ENCODE measurements around the gene SATB2. TPM values are rescaled to one million over a fixed set of nuclear protein-coding genes. Genes with fewer than 3 reads are reported as not detected.

Gene SATB2
- total RNA-seq, 1 donor from 2014 or later, result 5.0 TPM

DNA sequence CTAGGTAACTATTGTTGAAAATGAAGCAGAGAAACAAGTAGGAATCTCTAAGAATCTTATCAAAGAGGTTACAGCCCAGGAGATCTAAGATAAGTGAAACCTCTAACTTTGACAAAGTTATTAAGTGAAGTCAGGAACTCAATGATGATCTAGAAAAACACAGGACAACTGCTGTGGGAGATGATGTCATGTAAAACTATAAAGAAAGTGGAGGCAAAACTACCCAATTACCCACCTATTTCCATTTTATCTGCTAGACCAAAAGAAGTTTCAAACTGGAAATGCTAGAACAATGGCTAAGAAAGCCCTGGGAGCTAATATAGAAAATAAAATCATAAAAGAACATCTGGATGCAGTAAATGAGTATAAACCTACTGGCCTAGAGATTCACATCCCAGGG lies 50.3 kb downstream of the SATB2 start:
- no peak for TF ChIP-seq CTCF (IDR thresholded peaks at IDR 0.05)

DNA sequence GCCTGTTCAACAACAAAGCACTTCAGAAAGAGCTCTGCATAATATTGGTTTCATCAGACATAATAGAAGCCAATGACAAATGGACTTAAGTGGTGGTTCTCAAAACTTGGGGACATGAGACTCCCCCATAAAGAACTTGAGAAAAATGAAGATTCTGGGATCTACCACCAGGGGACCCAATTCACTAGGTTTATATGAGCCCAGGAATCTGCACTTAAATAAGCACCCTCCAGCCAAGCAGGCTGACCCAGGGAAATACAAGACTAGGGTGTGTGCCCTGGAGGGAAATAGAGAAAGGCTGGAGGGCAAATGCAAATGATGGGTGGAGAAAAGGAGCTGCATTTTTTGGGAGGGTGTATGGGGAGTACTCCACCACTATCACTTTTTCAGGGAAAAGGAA lies 52.5 kb downstream of the SATB2 start:
- H3K27me3 ChIP-seq (ENCODE audit: low read depth), result no peaks in the 10 kb centered on the region
- H3K9me3 ChIP-seq, result no peaks in the 10 kb centered on the region
- no peaks in the 10 kb centered on the region for H3K4me1 ChIP-seq
- TF ChIP-seq CTCF (IDR thresholded peaks at IDR 0.05), result no peak
- intact Hi-C loops (cut with DNase I), result no loop called here
- no peaks in the 10 kb centered on the region for H3K36me3 ChIP-seq
- no peak for ATAC-seq
- no peak for DNase-seq
- no peak overlapping the region for H3K4me3 ChIP-seq
- H3K27ac ChIP-seq, result no peak overlapping the region

More for the DNA sequence above, 50.3 kb downstream of the SATB2 start:
- Histone ChIP-seq H3K27ac (no peak overlapping the region), H3K9me3 (no peaks in the 10 kb centered on the region), H3K36me3 (no peaks in the 10 kb centered on the region), H3K27me3 (ENCODE audit: low read depth) (no peaks in the 10 kb centered on the region), H3K4me3 (no peak overlapping the region), H3K4me1 (no peaks in the 10 kb centered on the region)
- intact Hi-C loops (cut with DNase I), result no loop called here
- no peak for ATAC-seq
- no peak for DNase-seq

DNA sequence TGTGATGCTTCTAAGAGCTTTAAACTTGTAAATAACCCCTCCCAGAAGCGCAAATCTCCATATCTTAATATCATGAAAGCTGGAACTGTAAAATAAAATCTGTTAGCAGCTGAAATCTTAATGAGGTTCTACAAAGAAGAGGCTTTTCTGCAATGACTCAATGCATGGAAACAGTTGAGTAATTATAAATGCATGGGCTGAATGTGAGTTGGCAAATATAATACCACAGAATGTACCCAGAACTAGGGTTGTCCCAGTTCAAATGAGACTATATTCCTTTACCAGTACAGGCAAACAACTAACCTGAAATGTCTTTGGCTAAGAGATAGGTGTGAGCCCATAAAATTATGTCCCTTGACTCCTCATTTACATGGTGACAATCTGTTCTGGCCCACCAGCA lies 52.9 kb downstream of the SATB2 start:
- intact Hi-C loops (cut with DNase I), result no loop called here
- DNase-seq (no peak), ATAC-seq (no peak)
- Histone ChIP-seq H3K4me1 (no peaks in the 10 kb centered on the region), H3K9me3 (no peaks in the 10 kb centered on the region), H3K27ac (no peak overlapping the region), H3K27me3 (ENCODE audit: low read depth) (no peaks in the 10 kb centered on the region), H3K36me3 (no peaks in the 10 kb centered on the region), H3K4me3 (no peak overlapping the region)
- TF ChIP-seq CTCF (IDR thresholded peaks at IDR 0.05), result no peak

GRCh38 chr2:199395311-199395710 lies 62.4 kb downstream of the SATB2 start:
- Histone ChIP-seq H3K36me3 (no peaks in the 10 kb centered on the region), H3K4me3 (no peak overlapping the region), H3K9me3 (no peaks in the 10 kb centered on the region), H3K27me3 (ENCODE audit: low read depth) (no peaks in the 10 kb centered on the region), H3K4me1 (no peaks in the 10 kb centered on the region), H3K27ac (no peak overlapping the region)
- DNase-seq (no peak), ATAC-seq (no peak)
- TF ChIP-seq CTCF (IDR thresholded peaks at IDR 0.05), result no peak
- intact Hi-C loops (cut with DNase I), result no loop called here

DNA sequence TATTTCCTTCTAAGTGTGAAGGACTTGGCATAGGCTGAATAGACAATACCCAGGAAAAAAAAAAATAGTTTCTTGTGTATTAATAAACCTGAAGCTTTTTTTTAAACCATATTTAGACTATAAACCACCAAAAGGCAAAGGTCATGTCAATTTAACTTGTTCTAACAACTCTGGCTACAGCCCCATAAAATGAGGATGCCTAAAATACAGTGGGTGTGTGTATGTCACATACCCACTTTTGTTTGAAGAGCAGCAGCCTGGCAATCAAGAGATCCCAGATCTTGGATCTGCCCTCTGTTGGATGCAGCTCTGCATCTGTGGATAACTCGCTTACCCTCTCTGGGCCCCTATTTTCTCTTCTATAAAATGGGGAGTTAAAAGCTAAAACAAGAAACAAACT lies 65.4 kb downstream of the SATB2 start:
- TF ChIP-seq CTCF (IDR thresholded peaks at IDR 0.05), result no peak
- Histone ChIP-seq H3K4me1 (no peaks in the 10 kb centered on the region), H3K9me3 (no peaks in the 10 kb centered on the region), H3K36me3 (no peaks in the 10 kb centered on the region), H3K27ac (no peak overlapping the region), H3K27me3 (ENCODE audit: low read depth) (no peaks in the 10 kb centered on the region), H3K4me3 (no peak overlapping the region)
- DNase-seq (no peak), ATAC-seq (no peak)
- intact Hi-C loops (cut with DNase I), result no loop called here

- no peak for TF ChIP-seq CTCF (IDR thresholded peaks at IDR 0.05)
- no peak for ATAC-seq
- no peaks in the 10 kb centered on the region for H3K4me1 ChIP-seq
- intact Hi-C loops (cut with DNase I), result no loop called here
- H3K4me3 ChIP-seq, result no peak overlapping the region
- H3K27ac ChIP-seq, result no peak overlapping the region
- H3K27me3 ChIP-seq (ENCODE audit: low read depth), result no peaks in the 10 kb centered on the region
- no peak for DNase-seq
- H3K9me3 ChIP-seq, result no peaks in the 10 kb centered on the region
- H3K36me3 ChIP-seq, result no peaks in the 10 kb centered on the region
These were observed 68.9 kb downstream of the SATB2 start for GRCh38 chr2:199388728-199389268.
